ENCODE results near the gene HNRNPU. TPM values are rescaled to one million over a fixed set of nuclear protein-coding genes. Genes with fewer than 3 reads are reported as not detected.

Gene HNRNPU
- total RNA-seq, 1 donor from 2014 or later, result 318 TPM

GRCh38 chr1:244820131-244820530 is 44.2 kb downstream of the HNRNPU start:
- no peak for ATAC-seq
- intact Hi-C loops (cut with DNase I), result no loop called here
- no peak for DNase-seq (ENCODE audit: low spot score)

GRCh38 chr1:244817415-244817894 is 46.9 kb downstream of the HNRNPU start:
- intact Hi-C loops (cut with DNase I), result no loop called here
- DNase-seq (ENCODE audit: low spot score) (no peak), ATAC-seq (no peak)

GRCh38 chr1:244815600-244816099 is 48.7 kb downstream of the HNRNPU start:
- DNase-seq (ENCODE audit: low spot score), result no peak
- intact Hi-C loops (cut with DNase I), result no loop called here

GRCh38 chr1:244813327-244813726 is 51.0 kb downstream of the HNRNPU start:
- no peak for DNase-seq (ENCODE audit: low spot score)
- ATAC-seq, result no peak
- intact Hi-C loops (cut with DNase I), result no loop called here

More at GRCh38 chr1:244815600-244816099, 48.7 kb downstream of the HNRNPU start:
- ATAC-seq, result no peak

GRCh38 chr1:244810221-244810620 is 54.1 kb downstream of the HNRNPU start:
- intact Hi-C loops (cut with DNase I), result no loop called here
- no peak for ATAC-seq
- no peak for DNase-seq (ENCODE audit: low spot score)

- ATAC-seq, result no peak
- DNase-seq (ENCODE audit: low spot score), result no peak
- intact Hi-C loops (cut with DNase I), result loop anchor here (10.0 kb wide), 1 partner anchor 238 kb away; no protein-coding TSS in a partner anchor
Observed at GRCh38 chr1:244807138-244807537, 57.2 kb downstream of the HNRNPU start.

GRCh38 chr1:244804841-244805240 is 59.5 kb downstream of the HNRNPU start:
- intact Hi-C loops (cut with DNase I), result loop anchor here (5.0 to 10.0 kb wide), 2 partner anchors 213 to 240 kb away; no protein-coding TSS in a partner anchor
- DNase-seq (ENCODE audit: low spot score), result no peak
- no peak for ATAC-seq

GRCh38 chr1:244802556-244803239 is 61.6 kb downstream of the HNRNPU start:
- ATAC-seq, result no peak
- DNase-seq (ENCODE audit: low spot score), result no peak

GRCh38 chr1:244802041-244802440 is 62.3 kb downstream of the HNRNPU start:
- intact Hi-C loops (cut with DNase I), result loop anchor here (5.0 to 10.0 kb wide), 2 partner anchors 210 to 243 kb away; no protein-coding TSS in a partner anchor
- no peak for ATAC-seq
- no peak for DNase-seq (ENCODE audit: low spot score)

More at GRCh38 chr1:244802556-244803239, 61.6 kb downstream of the HNRNPU start:
- intact Hi-C loops (cut with DNase I), result loop anchor here (5.0 to 10.0 kb wide), 2 partner anchors 210 to 242 kb away; no protein-coding TSS in a partner anchor

GRCh38 chr1:244801246-244801645 is 63.1 kb downstream of the HNRNPU start:
- no peak for ATAC-seq
- DNase-seq (ENCODE audit: low spot score), result no peak
- intact Hi-C loops (cut with DNase I), result loop anchor here (5.0 to 10.0 kb wide), 2 partner anchors 209 to 244 kb away; no protein-coding TSS in a partner anchor

- intact Hi-C loops (cut with DNase I), result loop anchor here (5.0 to 10.0 kb wide), 2 partner anchors 209 to 244 kb away; no protein-coding TSS in a partner anchor
- no peak for DNase-seq (ENCODE audit: low spot score)
- no peak for ATAC-seq
Observed at GRCh38 chr1:244800821-244801220, 63.5 kb downstream of the HNRNPU start.

Other genes starting within 250 kb of the HNRNPU start
- gene DESI2, start 211.4 kb downstream of the HNRNPU start, total RNA-seq, result 19.3 TPM
- 23.7 TPM for gene COX20, start 28.9 kb downstream of the HNRNPU start, total RNA-seq

Data from sciatic nerve (tissue), 2 donors.